ENCODE data around the gene CIITA. TPM values are rescaled to one million over a fixed set of nuclear protein-coding genes. Genes with fewer than 3 reads are reported as not detected.
A peak's percentile ranks its signal among the peaks of the same experiment; 100 is the strongest.
"Not testable (repeated sequence)": the region's sequence is repeated elsewhere in the genome, so short reads cannot be mapped to it uniquely, and the experiment has no call there.

The CIITA gene
- total RNA-seq, 2 donors from 2014 or later = 0.52 to 2.3 TPM

DNA sequence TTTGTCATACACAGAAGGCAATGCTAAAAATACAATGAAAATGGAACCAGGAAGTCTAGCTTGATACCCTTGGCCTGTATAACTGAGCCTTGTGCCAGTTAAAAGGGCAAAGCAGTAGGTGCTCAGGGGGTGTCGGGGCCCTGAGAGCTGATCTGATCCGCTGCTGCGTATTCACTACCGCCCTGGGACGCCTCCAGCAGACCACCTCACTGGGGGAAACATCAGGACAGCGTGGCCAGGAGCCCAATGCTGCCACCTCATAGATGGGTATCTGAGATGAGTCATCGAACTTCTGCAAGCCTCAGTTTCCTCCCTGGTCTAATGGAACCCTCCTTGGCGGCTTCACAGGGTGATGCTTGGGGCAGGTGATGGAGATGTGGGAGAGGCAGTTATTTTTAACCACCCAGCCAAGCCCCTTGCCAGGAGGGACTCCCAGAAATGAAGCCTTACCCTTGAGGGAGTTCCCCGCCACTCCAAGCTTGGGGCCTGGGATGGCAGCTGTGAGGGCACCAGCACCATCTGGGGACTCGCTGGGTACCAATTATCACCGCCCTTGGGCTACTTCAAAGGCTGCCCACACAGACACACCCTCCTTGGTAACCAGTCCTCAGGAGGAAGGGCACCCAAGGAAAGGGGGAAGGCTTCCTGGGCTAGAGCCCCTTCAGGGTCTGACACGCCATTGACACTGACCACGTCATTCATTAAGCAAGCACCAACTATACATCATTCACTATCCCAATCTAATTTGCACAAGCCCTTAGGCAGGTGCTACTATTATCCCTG, 57.5 kb downstream of the CIITA start:
- Mint-ChIP-seq H3K36me3 (peaks cover 4 to 8% of the 10 kb centered on the region in 2 donors), H3K27ac (peak overlapping the region in 1 of 2 donors; percentile 7), H3K9me3 (no peaks in the 10 kb centered on the region)
- DNase-seq (ENCODE audit: low spot score in 2 of 2) (no peak), ATAC-seq (no peak)

DNA sequence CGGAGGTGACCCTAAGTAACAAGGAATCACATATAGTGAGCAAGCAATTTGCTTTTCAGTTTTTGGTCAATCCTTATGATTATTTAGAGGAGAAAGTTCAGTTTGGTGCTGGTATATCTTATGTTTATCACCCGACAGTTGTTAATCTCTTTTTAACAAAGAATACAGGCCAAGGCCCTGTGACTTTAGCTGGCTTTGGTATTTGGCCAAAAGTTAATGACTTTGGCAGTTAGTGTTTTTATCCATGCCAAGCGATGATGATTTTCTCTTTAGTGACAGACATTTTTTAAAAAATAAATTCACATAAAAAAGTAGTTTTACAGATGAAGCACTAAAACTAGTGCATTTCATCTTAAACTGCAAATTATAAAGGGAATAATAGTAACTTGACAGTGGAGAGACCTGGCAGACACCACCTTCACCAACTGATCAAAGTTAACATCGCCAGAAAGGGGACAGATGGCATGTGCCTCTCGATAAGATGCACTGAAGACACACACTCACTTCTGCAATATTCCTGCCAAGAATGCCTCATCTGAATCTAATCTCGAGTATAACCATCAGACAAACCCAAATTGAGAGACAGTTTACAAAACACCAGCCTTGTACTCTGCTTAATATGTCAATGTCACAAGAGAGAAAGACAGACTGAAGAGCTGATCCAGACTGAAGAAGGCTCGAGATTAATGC, 58.4 kb downstream of the CIITA start:
- no peaks in the 10 kb centered on the region for H3K9me3 Mint-ChIP-seq
- ATAC-seq = no peak
- H3K36me3 Mint-ChIP-seq = peaks cover 10 to 13% of the 10 kb centered on the region in 2 donors
- no peak for DNase-seq (ENCODE audit: low spot score in 2 of 2)
- H3K27ac Mint-ChIP-seq = no peak overlapping the region

DNA sequence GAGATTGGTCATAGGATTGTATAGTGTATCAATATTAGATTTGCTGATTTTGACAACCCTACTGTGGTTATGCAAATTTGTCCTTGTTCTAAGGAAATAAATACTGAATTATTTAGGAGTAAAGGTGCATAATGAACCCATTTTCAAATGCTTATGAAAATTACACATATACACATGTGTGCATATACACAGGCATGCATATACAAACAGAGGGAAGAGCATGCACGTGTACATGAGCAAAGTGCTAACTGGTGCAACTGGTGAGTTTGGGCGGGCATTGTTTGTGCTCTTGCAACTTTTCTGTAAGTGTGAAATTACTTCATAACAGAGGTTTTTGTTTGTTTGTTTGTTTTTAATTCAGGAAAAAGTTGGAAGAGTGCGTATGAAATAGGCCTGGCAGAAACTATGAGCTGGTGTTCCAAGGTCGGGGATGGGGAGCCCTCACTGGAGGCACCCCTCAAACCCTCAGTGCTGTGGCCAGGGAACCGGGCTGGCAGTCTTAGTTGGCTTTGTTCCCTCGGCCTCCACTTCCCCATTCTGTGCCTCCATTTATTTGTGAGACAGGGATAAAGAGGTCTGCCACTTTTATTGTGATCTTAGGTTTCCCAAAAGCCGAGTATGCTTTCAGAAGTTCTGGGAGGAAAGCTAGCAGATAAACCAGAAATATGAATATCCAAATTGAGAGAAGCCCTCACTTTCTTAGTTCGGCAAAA, 59.4 kb downstream of the CIITA start:
- DNase-seq (ENCODE audit: low spot score in 2 of 2) (no peak), ATAC-seq (no peak)
- Mint-ChIP-seq H3K36me3 (peaks cover 13 to 21% of the 10 kb centered on the region in 2 donors), H3K27ac (peak overlapping the region in 1 of 2 donors; percentile 17), H3K9me3 (no peaks in the 10 kb centered on the region)

DNA sequence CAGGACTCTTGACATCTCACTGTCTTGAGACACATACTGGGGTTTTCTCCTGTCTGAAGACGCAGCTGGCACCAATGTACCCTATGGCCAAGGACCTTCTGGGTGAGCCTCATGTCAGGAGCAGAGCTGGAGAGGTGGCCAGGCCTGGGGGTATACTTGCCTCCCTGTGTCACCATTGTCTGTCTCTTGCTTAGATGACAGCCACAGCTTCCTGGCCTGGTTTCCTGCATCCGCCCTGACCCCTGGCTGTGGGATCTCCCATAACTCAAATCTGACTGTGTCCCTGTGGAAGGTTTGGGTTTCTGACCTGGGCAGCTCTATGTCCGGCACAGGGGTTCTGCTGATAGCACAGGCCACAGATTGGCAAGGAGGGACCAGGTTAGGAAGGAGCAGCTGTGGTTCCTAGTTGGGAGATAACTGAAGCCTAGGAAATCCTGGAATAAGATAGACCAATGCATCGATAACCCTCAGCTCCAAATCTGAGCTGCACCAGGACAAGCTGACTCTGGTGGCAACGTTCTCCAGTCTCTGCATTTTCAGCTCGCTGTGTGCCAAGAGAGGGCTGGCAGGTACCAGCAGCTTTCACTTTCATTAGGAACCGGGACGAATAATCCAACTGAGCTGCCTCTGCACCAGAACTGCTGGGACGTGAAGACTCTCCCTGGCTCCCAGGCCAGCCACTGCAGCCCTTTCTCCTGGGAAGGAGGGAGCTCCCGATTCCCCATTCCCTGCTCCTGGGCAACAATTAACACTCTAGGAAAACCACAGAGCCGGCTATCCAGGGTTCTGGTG, 60.3 kb downstream of the CIITA start:
- peaks cover 13 to 23% of the 10 kb centered on the region in 2 donors for H3K36me3 Mint-ChIP-seq
- ATAC-seq (no peak), DNase-seq (ENCODE audit: low spot score in 2 of 2) (no peak)
- no peaks in the 10 kb centered on the region for H3K9me3 Mint-ChIP-seq
- H3K27ac Mint-ChIP-seq = peak overlapping the region; percentile 22 to 70

DNA sequence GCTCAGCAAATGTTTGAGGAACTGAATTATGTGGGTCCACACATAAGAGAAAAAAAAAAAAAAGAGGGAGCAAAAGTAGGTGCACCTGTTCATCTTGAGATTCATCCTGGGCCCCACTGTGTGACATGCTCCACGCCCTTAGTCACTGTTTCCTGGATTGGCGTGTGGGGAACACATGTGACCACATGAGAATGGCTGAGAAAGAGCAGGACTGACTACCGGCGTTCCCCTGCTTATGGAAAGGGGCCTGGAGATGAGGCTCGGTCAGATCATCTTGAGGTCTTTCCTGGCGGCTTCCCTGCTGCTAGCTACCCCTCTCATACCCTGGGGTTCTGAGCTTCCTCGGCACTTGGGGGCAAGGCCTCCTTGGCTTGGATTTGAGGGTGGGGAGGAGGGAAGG, 61.3 kb downstream of the CIITA start:
- peak; percentile 57 to 74 for ATAC-seq
- Mint-ChIP-seq H3K27ac (peak overlapping the region; percentile 52 to 70), H3K9me3 (no peaks in the 10 kb centered on the region), H3K36me3 (peaks cover 13 to 23% of the 10 kb centered on the region in 2 donors)
- peak in 1 of 2 donors; percentile 55 for DNase-seq (ENCODE audit: low spot score in 2 of 2)

DNA sequence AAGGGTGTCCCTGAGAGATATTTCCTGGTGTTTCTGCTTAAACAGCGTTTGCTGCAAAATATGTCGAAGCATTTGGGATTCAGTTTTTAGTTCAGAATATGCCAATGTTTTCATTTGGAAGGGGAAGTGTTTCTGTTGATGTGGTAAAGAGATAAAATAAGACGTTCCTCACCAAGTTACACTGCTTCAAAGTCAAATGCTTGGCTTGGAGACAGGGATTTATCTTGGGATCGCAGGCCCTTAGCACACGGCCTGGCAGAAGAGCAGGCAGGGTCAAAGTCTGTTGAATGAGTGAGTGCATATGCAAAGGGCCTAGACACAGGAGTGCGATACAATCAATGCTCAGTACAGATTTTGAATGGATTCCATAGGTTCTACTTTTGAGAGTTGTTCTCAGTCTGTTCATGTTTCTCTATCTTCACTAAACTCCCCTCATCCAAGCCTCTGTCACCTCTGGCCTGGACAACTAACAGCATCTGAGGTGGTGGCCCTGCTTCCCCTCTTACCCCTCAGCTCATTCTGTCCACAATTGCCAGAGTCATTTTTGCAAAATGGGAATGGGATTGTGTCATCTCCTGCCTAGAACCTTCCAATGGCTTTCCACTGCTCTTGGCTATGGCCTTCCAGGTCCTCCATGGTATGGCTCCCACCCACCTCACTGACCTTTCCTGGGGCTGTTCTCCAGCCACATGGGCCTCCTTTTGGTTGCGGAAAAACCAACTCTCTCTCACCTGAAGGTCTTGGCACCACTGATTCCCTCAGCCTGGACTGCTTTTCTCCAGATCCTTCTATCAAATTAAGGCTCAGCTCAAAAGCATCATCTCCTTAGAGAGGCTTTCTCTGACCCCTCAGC, 62.0 kb downstream of the CIITA start:
- ATAC-seq (no peak), DNase-seq (ENCODE audit: low spot score in 2 of 2) (no peak)
- Mint-ChIP-seq H3K36me3 (peaks cover 13 to 23% of the 10 kb centered on the region in 2 donors), H3K27ac (peak overlapping the region; percentile 33 to 70), H3K9me3 (no peaks in the 10 kb centered on the region)

DNA sequence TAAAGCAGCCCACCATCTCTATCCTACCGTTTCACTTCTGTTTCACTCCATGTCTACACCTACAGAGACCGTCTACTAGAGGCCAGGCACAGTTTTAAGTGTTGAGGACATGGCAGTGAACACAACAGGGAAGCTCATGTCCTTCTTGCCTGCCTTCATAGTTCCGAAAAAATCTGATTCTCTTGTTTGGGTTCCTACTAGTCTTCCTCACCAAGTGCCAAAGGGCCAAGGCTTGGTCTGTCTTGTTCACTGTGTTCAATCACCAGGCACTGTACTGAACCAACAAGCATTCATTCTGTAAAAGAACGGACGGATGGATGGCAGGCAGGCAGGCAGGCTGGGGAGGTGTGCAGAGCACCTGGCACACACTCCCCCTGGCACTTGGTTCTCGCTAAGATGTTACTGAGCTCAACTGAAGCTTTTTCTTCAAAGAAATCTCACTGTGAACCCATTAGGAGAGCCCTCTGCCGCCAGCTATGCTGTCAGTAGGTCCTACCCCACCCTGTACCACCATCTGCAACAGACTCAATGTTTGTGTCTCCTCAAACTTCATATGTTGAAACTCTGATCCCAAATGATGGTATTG, 62.7 kb downstream of the CIITA start:
- Mint-ChIP-seq H3K27ac (peak overlapping the region; percentile 3 to 31), H3K36me3 (peaks cover 13 to 23% of the 10 kb centered on the region in 2 donors), H3K9me3 (no peaks in the 10 kb centered on the region)
- DNase-seq (ENCODE audit: low spot score in 2 of 2) (no peak), ATAC-seq (no peak)

DNA sequence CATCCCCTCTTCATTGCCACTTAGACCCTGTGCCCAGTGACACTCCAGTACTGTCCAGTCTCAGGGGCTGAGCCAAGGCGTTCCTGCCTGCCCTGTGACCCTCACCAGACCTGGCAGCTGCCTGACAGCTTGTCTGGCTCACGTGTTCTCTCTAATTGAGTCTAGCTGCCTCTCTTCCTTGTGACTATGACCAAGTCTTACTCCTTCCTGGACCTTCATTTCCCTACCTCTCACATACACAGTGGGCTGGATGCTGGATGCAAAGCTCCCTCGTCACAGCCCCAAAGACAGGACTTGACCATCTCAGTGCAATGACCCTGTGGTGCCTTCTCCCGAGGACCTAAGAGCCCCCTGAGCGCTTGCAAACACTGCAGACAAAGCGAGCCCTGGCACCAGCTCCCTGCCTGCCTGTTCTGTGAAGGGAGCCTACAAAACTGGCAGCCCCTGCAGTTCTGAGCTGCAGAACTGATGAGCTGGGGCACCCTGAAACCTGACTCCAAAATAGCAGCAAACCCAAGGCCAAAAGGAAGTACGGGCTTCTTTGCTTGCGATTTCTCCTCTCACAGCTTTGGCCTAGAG, 63.6 kb downstream of the CIITA start:
- DNase-seq (ENCODE audit: low spot score in 2 of 2) = no peak
- H3K36me3 Mint-ChIP-seq = peaks cover 13 to 23% of the 10 kb centered on the region in 2 donors
- no peak for ATAC-seq
- no peaks in the 10 kb centered on the region for H3K9me3 Mint-ChIP-seq
- peak overlapping the region; percentile 50 to 85 for H3K27ac Mint-ChIP-seq

DNA sequence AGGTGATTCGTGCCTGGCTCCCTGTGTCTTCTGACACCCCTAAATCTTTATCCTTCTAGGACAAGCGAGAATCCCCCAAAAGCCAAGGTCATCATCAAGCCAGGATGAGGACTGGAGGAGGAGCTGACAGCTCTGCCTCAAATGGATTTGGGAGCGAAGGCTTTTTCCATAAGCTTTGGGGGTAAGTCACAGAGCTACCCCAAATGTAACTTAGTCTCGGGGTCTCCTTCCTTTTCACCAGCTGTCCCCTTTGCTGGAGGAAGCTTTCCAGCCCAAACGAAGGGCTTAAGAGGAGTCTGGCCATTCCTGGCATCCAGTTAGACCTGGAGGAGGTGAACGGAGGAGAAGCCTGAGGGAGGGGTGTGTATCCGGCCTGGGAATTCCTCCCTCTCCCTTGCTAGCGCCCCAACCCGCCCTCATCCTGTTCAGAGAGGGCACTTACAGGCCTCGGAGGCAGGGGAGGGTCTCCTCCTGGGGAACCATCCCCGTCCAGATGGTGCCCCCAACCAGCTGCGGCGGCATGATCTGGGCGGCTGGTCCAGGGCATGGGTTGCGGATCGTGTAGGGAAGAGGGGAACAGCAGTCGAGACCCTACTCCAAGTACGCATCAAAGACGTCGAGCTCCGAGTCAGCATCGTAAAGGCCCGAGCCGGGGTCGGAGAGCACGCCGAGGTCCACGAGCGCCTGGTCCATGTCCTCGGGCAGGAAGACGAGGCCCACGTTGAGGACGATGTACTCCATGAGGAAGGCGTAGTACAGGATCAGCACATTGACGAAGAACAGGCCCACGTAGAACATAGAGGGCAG, 64.3 kb downstream of the CIITA start:
- Mint-ChIP-seq H3K27ac (peak overlapping the region; percentile 85), H3K36me3 (peaks cover 13 to 23% of the 10 kb centered on the region in 2 donors), H3K9me3 (no peaks in the 10 kb centered on the region)
- DNase-seq (ENCODE audit: low spot score in 2 of 2) (no peak), ATAC-seq (no peak)

DNA sequence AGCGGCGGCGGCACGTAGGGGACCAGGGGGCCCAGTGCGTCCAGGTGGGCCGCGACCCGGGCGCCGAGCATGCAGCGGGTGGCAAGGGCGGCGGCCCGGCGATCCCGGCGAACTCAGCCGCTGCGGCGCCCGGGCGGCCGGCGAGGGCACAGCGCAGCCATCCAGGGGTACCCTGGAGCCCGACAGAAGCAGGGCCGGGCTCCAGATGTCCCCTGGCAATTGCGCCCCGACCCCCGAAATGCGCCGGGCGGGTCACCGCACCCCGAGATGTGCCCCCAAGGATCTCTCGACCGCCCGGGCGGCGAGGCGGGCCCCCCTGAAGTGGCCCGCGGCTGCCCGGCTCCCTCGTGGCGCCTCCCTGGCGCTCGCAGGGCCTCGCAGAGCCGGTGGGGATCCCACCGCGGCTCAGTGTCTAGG, 64.9 kb downstream of the CIITA start:
- peaks cover 13 to 23% of the 10 kb centered on the region in 2 donors for H3K36me3 Mint-ChIP-seq
- not testable (repeated sequence) for H3K9me3 Mint-ChIP-seq; DNase-seq (ENCODE audit: low spot score in 2 of 2); ATAC-seq
- peak overlapping the region in 1 of 2 donors; percentile 85 for H3K27ac Mint-ChIP-seq

DNA sequence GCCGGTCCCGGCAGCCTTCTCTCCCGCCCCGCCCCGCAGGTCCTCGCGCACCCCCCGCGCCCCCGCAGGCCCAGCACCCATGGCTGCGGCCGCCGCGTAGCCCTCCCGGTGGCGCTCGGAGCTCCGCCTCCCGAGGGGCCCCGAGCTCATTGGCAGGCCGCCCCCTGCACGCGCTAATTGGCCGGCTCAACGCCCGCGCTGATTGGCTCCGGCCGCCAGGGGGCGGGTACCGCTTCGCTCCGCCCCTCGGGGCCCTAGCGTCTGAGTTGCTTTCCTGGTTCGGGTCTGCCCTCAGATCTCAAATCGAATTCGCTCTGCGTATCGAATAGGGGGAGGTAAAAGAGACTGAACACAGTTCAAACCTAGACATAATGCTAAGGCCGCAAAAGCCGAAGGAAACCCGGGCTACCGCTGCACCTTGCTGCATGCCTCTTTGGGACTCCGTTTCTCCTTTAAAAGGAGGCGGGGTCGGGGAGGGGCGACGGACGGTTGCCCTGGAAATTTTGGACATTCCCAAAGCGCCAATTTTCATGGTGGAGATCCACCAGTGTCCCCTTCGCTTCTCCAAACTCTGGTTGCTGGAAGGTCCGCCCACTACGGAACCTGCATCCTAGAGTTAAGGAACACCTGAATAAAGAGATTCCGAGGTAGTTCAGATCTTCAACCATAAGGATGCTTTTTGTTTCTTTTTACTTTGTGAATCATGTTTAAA, 65.5 kb downstream of the CIITA start, which contains the start of gene DEXI:
Gene DEXI (minus strand): TSS at position 117 of the 712 bp plus-strand sequence. CDS start 463 bp downstream, outside the sequence.
- DNase-seq (ENCODE audit: low spot score in 2 of 2) (peak; percentile 96 to 98), ATAC-seq (peak; percentile 78 to 84)
- H3K27ac Mint-ChIP-seq = peak within 1 kb of the TSS; percentile 85
- H3K36me3 Mint-ChIP-seq = peaks cover 13 to 23% of the 10 kb centered on the region in 2 donors
- H3K9me3 Mint-ChIP-seq = no peaks in the 10 kb centered on the region

DNA sequence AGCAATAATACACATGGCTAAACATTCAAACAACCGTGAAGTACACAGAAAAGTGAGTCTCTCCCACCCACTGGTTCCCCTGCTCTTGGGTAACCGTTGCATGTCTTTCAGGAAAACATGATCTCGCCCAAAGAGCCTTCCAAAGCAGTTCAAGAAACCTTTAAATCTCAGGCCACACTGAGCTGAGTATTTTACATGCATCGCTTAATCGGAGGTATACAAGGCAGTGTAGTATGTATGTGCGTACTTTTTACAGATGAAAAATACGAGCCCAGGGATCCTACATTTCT, 66.0 kb downstream of the CIITA start:
- H3K36me3 Mint-ChIP-seq = peaks cover 13 to 23% of the 10 kb centered on the region in 2 donors
- no peak for DNase-seq (ENCODE audit: low spot score in 2 of 2)
- peak overlapping the region in 1 of 2 donors; percentile 39 for H3K27ac Mint-ChIP-seq
- ATAC-seq = no peak
- H3K9me3 Mint-ChIP-seq = no peaks in the 10 kb centered on the region

DNA sequence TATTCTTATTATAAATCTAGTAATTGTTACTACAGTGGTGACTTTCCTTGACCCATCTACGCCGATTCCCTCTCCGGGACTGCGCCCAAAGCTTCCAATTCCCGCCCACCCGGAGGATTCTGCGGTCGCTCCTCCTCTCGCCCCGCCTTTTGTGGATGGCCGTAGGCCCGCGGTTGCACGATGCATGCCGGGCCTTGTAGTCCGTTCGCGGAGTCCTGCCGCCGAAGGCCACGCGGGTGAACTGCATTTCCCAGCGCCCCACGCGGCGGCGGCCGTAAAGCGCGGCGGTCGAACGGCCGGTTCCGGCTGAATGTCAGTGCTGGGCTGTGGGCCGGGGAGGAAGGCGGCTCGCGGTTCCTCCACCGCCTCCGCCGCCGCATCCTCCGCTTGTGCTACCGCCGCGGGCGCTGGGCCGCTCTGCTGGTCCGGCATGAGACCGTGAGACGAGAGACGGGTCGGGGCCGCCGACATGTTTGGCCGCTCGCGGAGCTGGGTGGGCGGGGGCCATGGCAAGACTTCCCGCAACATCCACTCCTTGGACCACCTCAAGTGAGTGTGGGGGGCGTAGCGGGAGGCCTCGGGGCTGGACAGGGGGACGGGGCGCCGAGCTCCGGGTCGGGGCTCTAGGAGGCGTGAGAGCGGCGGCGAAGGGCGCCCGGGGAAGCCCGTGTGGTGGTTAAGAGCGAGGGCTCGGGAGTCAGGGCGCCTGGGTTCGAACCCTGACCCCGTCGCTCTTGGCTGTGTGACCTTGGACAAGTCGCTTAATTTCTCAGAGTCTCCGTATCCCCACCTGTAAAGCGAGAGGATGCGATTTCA, 67.5 kb downstream of the CIITA start, which contains the start of gene CLEC16A:
Gene CLEC16A (plus strand): TSS at position 316 of the 816 bp plus-strand sequence. CDS start 154 bp downstream, at position 470.
- Mint-ChIP-seq H3K27ac (peak within 1 kb of the TSS; percentile 83 to 91), H3K36me3 (peaks cover 5 to 20% of the 10 kb centered on the region in 2 donors), H3K9me3 (no peaks in the 10 kb centered on the region)
- DNase-seq (ENCODE audit: low spot score in 2 of 2) = peak; percentile 96 to 97
- ATAC-seq = peak; percentile 81 to 84
